Liver (tissue), 3 donors: ENCODE measurements around the gene DKK2.

Experiments used
- ATF3 ChIP-seq: IDR thresholded peaks from 2 replicates; pipeline ENCODE4 v1.6.1; 2016; ENCODE audit warnings: antibody characterized with exemption
- CTCF ChIP-seq: fragments of 150-350 bp; IDR thresholded peaks from 2 replicates; pipeline ENCODE4 v1.5.1; 2017; ENCODE audit warnings: improper control_type of control experiment, low read depth, low read length; ENCODE audit not compliant: missing input control
- EGR1 ChIP-seq, 2 donors: IDR thresholded peaks; 2 replicates each; pipeline ENCODE4 v1.6.1; 2016 to 2018; ENCODE audit warnings: antibody characterized with exemption in 2 of 2, low read depth in 2 of 2
- FOXA1 ChIP-seq: IDR thresholded peaks from 2 replicates; pipeline ENCODE4 v1.6.1; 2016; ENCODE audit warnings: antibody characterized with exemption
- GABPA ChIP-seq, 2 donors: IDR thresholded peaks in 1 of 2; conservative IDR thresholded peaks in 1 of 2; 2 replicates each; pipeline ENCODE4 v1.6.1; 2016; ENCODE audit warnings: antibody characterized with exemption in 2 of 2, mild to moderate bottlenecking in 1 of 2, moderate library complexity in 1 of 2
- JUND ChIP-seq, 2 donors: IDR thresholded peaks; 2 replicates each; pipeline ENCODE4 v1.6.1; 2016; ENCODE audit warnings: antibody characterized with exemption in 2 of 2
- MAX ChIP-seq: IDR thresholded peaks from 2 replicates; pipeline ENCODE4 v1.6.1; 2016; ENCODE audit warnings: antibody characterized with exemption
- RAD21 ChIP-seq, 2 donors: IDR thresholded peaks; 2 replicates each; pipeline ENCODE4 v1.6.1; 2016; ENCODE audit warnings: antibody characterized with exemption in 2 of 2, mild to moderate bottlenecking in 2 of 2
- REST ChIP-seq: IDR thresholded peaks from 2 replicates; pipeline ENCODE4 v1.6.1; 2016; ENCODE audit warnings: antibody characterized with exemption, mild to moderate bottlenecking
- TAF1 ChIP-seq: conservative IDR thresholded peaks from 2 replicates; pipeline ENCODE4 v1.6.1; 2016; ENCODE audit warnings: antibody characterized with exemption, mild to moderate bottlenecking
- donor health status: healthy.
- donor health status: healthy.

- no peak for TF ChIP-seq CTCF
- TF ChIP-seq MAX = no peak
- TF ChIP-seq FOXA1 = no peak
- no peak for TF ChIP-seq RAD21 (IDR thresholded peaks at IDR 0.05)
- no peak for TF ChIP-seq TAF1
- no peak for TF ChIP-seq GABPA (IDR thresholded peaks at IDR 0.05 in 1 of 2, conservative IDR thresholded peaks at IDR 0.05 in 1 of 2)
- TF ChIP-seq REST = no peak
- no peak for TF ChIP-seq EGR1 (IDR thresholded peaks at IDR 0.05; ENCODE audit: low read depth in 2 of 2)
- TF ChIP-seq ATF3 = no peak
- no peak for TF ChIP-seq JUND (IDR thresholded peaks at IDR 0.05)
Measured at GRCh38 chr4:107060388-107060787, 24.3 kb upstream of the DKK2 start.
